Measurements from ENCODE around the gene RPL9. TPM values are rescaled to one million over a fixed set of nuclear protein-coding genes. Genes with fewer than 3 reads are reported as not detected.
"Not testable (repeated sequence)": the region's sequence is repeated elsewhere in the genome, so short reads cannot be mapped to it uniquely, and the experiment has no call there.

RPL9 gene
- total RNA-seq, 4 donors from 2014 or later, result 1,178 to 4,608 (median 3,940) TPM

- no peaks in the 10 kb centered on the region for H3K27me3 ChIP-seq
- intact Hi-C loops (cut with DNase I), result no loop called here
- 83 to 91% methylated on average over 4 of the region's 4 CpGs for WGBS, 2 donors
These were observed 8.0 kb upstream of the RPL9 start for GRCh38 chr4:39466747-39467146.

GRCh38 chr4:39464886-39465501 is 6.3 kb upstream of the RPL9 start:
- TF ChIP-seq POLR2A (IDR thresholded peaks at IDR 0.05) (no peak), CTCF (IDR thresholded peaks at IDR 0.05) (no peak)
- Histone ChIP-seq H3K9me3 (no peaks in the 10 kb centered on the region), H3K4me3 (replicated peaks in 1 of 3) (no peak overlapping the region), H3K4me1 (peaks cover 0 to under 1% of the 10 kb centered on the region in 2 donors), H3K36me3 (peaks cover 0 to 13% of the 10 kb centered on the region in 2 donors), H3K27me3 (no peaks in the 10 kb centered on the region), H3K27ac (no peak overlapping the region)
- intact Hi-C loops (cut with DNase I), result loop anchor here (5.0 kb wide), 1 partner anchor 517 kb away; no protein-coding TSS in a partner anchor
- DNase-seq, result no peak
- WGBS, 2 donors, result 64 to 75% methylated on average over 2 of the region's 2 CpGs

More at GRCh38 chr4:39466747-39467146, 8.0 kb upstream of the RPL9 start:
- DNase-seq, result no peak
- Histone ChIP-seq H3K9me3 (no peaks in the 10 kb centered on the region), H3K4me1 (no peaks in the 10 kb centered on the region), H3K4me3 (replicated peaks in 1 of 3) (no peak overlapping the region), H3K36me3 (peaks cover 0 to 13% of the 10 kb centered on the region in 2 donors), H3K27ac (no peak overlapping the region)
- no peak for TF ChIP-seq CTCF (IDR thresholded peaks at IDR 0.05)
- TF ChIP-seq POLR2A (IDR thresholded peaks at IDR 0.05), result no peak

- intact Hi-C loops (cut with DNase I); H3K27me3 ChIP-seq; H3K9me3 ChIP-seq; DNase-seq: not testable (repeated sequence)
- H3K4me3 ChIP-seq (replicated peaks in 1 of 3), result peak overlapping the region; percentile 75 to 98 (median 82)
- peaks cover 39 to 44% of the 10 kb centered on the region in 2 donors for H3K36me3 ChIP-seq
- WGBS, 2 donors, result 1 to 2% methylated on average over 13 of the region's 13 CpGs
- peaks cover 11 to 23% of the 10 kb centered on the region in 2 donors for H3K4me1 ChIP-seq
- H3K27ac ChIP-seq, result peak overlapping the region; percentile 87 to 98 (median 94)
These were observed 589 bp downstream of the RPL9 start for GRCh38 chr4:39458161-39458504.

- H3K4me3 ChIP-seq (replicated peaks in 1 of 3), result peak overlapping the region in 1 of 3 donors; percentile 75
- TF ChIP-seq CTCF (IDR thresholded peaks at IDR 0.05) (no peak), POLR2A (IDR thresholded peaks at IDR 0.05) (no peak)
- no peaks in the 10 kb centered on the region for H3K9me3 ChIP-seq
- 78 to 81% methylated on average over 10 of the region's 10 CpGs for whole genome bisulfite sequencing, 2 donors
- intact Hi-C loops (cut with DNase I), result no loop called here
- H3K4me1 ChIP-seq, result peaks cover 11 to 23% of the 10 kb centered on the region in 2 donors
- no peaks in the 10 kb centered on the region for H3K27me3 ChIP-seq
- no peak for DNase-seq
- peak overlapping the region in 1 of 3 donors; percentile 98 for H3K27ac ChIP-seq
- H3K36me3 ChIP-seq, result peaks cover 49% of the 10 kb centered on the region in 2 donors
These were observed 1.6 kb downstream of the RPL9 start for GRCh38 chr4:39456946-39457763.

- no peak overlapping the region for H3K27ac ChIP-seq
- no peak for DNase-seq
- no peak overlapping the region for H3K4me3 ChIP-seq (replicated peaks in 1 of 3)
- H3K27me3 ChIP-seq, result no peaks in the 10 kb centered on the region
- peaks cover 56 to 58% of the 10 kb centered on the region in 2 donors for H3K36me3 ChIP-seq
- intact Hi-C loops (cut with DNase I), result no loop called here
- H3K9me3 ChIP-seq, result no peaks in the 10 kb centered on the region
- TF ChIP-seq POLR2A (IDR thresholded peaks at IDR 0.05) (no peak), CTCF (IDR thresholded peaks at IDR 0.05) (no peak)
- 91 to 94% methylated on average over 6 of the region's 6 CpGs for WGBS, 2 donors
- peaks cover 11 to 23% of the 10 kb centered on the region in 2 donors for H3K4me1 ChIP-seq
These were observed 3.2 kb downstream of the RPL9 start for GRCh38 chr4:39455486-39455885.
